Measurements from ENCODE around the gene CFAP100. TPM values are rescaled to one million over a fixed set of nuclear protein-coding genes. Genes with fewer than 3 reads are reported as not detected.

The CFAP100 gene
- total RNA-seq, 1 experiment from 2014 or later: not detected

- intact Hi-C loops (cut with micrococcal nuclease; ENCODE audit: unreplicated experiment): no loop called here
- Mint-ChIP-seq H3K27ac (ENCODE audit: unreplicated experiment) (no peak overlapping the region), H3K36me3 (ENCODE audit: insufficient read depth, unreplicated experiment) (no peaks in the 10 kb centered on the region), H3K27me3 (ENCODE audit: unreplicated experiment) (peaks cover 36% of the 10 kb centered on the region), H3K9me3 (ENCODE audit: low read depth, unreplicated experiment) (no peaks in the 10 kb centered on the region), H3K4me3 (ENCODE audit: low read depth, unreplicated experiment) (no peak overlapping the region), H3K4me1 (ENCODE audit: low read depth, unreplicated experiment) (no peaks in the 10 kb centered on the region)
- CTCF ChIA-PET: interaction anchor here (0.5 to 0.6 kb wide), 2 partner anchors 13 to 92 kb away, joined by 4 to 6 read pairs; no protein-coding TSS in a partner anchor
- no peak for TF ChIP-seq CTCF (IDR thresholded peaks at IDR 0.05; ENCODE audit: unreplicated experiment)
- BruUV-seq (replicated peaks): no TSS peak
- DNase-seq: no peak
These were observed 19.7 kb downstream of the CFAP100 start for GRCh38 chr3:126414406-126414805.

GRCh38 chr3:126414961-126415660, 20.4 kb downstream of the CFAP100 start:
- peaks cover 4% of the 10 kb centered on the region for H3K4me1 Mint-ChIP-seq (ENCODE audit: low read depth, unreplicated experiment)
- no TSS peak for BruUV-seq (replicated peaks)
- H3K4me3 Mint-ChIP-seq (ENCODE audit: low read depth, unreplicated experiment): no peak overlapping the region
- no peaks in the 10 kb centered on the region for H3K9me3 Mint-ChIP-seq (ENCODE audit: low read depth, unreplicated experiment)
- no peaks in the 10 kb centered on the region for H3K36me3 Mint-ChIP-seq (ENCODE audit: insufficient read depth, unreplicated experiment)
- CTCF ChIA-PET: interaction anchor here (0.5 kb wide), 1 partner anchor 92 kb away, joined by 4 read pairs; no protein-coding TSS in a partner anchor
- no peak for TF ChIP-seq CTCF (IDR thresholded peaks at IDR 0.05; ENCODE audit: unreplicated experiment)
- H3K27me3 Mint-ChIP-seq (ENCODE audit: unreplicated experiment): peaks cover 31% of the 10 kb centered on the region
- DNase-seq: no peak
- intact Hi-C loops (cut with micrococcal nuclease; ENCODE audit: unreplicated experiment): no loop called here
- H3K27ac Mint-ChIP-seq (ENCODE audit: unreplicated experiment): no peak overlapping the region

GRCh38 chr3:126415661-126416591, 21.2 kb downstream of the CFAP100 start:
- TF ChIP-seq CTCF (IDR thresholded peaks at IDR 0.05; ENCODE audit: unreplicated experiment): no peak
- peaks cover 23% of the 10 kb centered on the region for H3K27me3 Mint-ChIP-seq (ENCODE audit: unreplicated experiment)
- no peak for DNase-seq
- intact Hi-C loops (cut with micrococcal nuclease; ENCODE audit: unreplicated experiment): no loop called here
- no peak overlapping the region for H3K27ac Mint-ChIP-seq (ENCODE audit: unreplicated experiment)
- H3K36me3 Mint-ChIP-seq (ENCODE audit: insufficient read depth, unreplicated experiment): no peaks in the 10 kb centered on the region
- CTCF ChIA-PET: no interaction called here
- BruUV-seq (replicated peaks): no TSS peak
- no peak overlapping the region for H3K4me3 Mint-ChIP-seq (ENCODE audit: low read depth, unreplicated experiment)
- peaks cover 10% of the 10 kb centered on the region for H3K4me1 Mint-ChIP-seq (ENCODE audit: low read depth, unreplicated experiment)
- no peaks in the 10 kb centered on the region for H3K9me3 Mint-ChIP-seq (ENCODE audit: low read depth, unreplicated experiment)

- H3K27ac Mint-ChIP-seq (ENCODE audit: unreplicated experiment): no peak overlapping the region
- H3K9me3 Mint-ChIP-seq (ENCODE audit: low read depth, unreplicated experiment): no peaks in the 10 kb centered on the region
- H3K36me3 Mint-ChIP-seq (ENCODE audit: insufficient read depth, unreplicated experiment): no peaks in the 10 kb centered on the region
- CTCF ChIA-PET: no interaction called here
- intact Hi-C loops (cut with micrococcal nuclease; ENCODE audit: unreplicated experiment): no loop called here
- H3K4me1 Mint-ChIP-seq (ENCODE audit: low read depth, unreplicated experiment): peaks cover 10% of the 10 kb centered on the region
- TF ChIP-seq CTCF (IDR thresholded peaks at IDR 0.05; ENCODE audit: unreplicated experiment): no peak
- H3K27me3 Mint-ChIP-seq (ENCODE audit: unreplicated experiment): peaks cover 13% of the 10 kb centered on the region
- BruUV-seq (replicated peaks): no TSS peak
- no peak overlapping the region for H3K4me3 Mint-ChIP-seq (ENCODE audit: low read depth, unreplicated experiment)
- no peak for DNase-seq
These were observed 22.2 kb downstream of the CFAP100 start for GRCh38 chr3:126416943-126417342.

All from Calu3 (cell line).